HEK293T (cell line): ENCODE data around the gene ACD.

Source experiments
- BHLHE40 ChIP-seq: fragments of 450-650 bp; IDR thresholded peaks from 2 replicates; pipeline ENCODE4 v1.6.1; 2016; ENCODE audit warnings: mild to moderate bottlenecking, moderate library complexity, borderline replicate concordance
- HDGF ChIP-seq: fragments of 450-650 bp; IDR thresholded peaks from 2 replicates; pipeline ENCODE4 v1.6.1; 2017; ENCODE audit warnings: antibody characterized with exemption, borderline replicate concordance
- L3MBTL2 ChIP-seq: fragments of 450-650 bp; conservative IDR thresholded peaks from 2 replicates; pipeline ENCODE4 v1.6.1; 2016; ENCODE audit warnings: mild to moderate bottlenecking
- PKNOX1 ChIP-seq: fragments of 450-650 bp; IDR thresholded peaks from 2 replicates; pipeline ENCODE4 v1.6.1; 2016

GRCh38 chr16:67676939-67677338, 16.9 kb upstream of the ACD start:
- TF ChIP-seq PKNOX1 (no peak), HDGF (no peak), L3MBTL2 (no peak), BHLHE40 (no peak)
